GM19324 (cell line): ENCODE measurements around the gene CHSY1.

Source experiments
- ATAC-seq: cut with Tn5 transposase; IDR thresholded peaks from one replicate; pipeline ENCODE4 v1.9.1; 2021; ENCODE audit warnings: mild to moderate bottlenecking, moderate library complexity; ENCODE audit not compliant: unreplicated experiment, low FRiP score

Gene CHSY1

DNA sequence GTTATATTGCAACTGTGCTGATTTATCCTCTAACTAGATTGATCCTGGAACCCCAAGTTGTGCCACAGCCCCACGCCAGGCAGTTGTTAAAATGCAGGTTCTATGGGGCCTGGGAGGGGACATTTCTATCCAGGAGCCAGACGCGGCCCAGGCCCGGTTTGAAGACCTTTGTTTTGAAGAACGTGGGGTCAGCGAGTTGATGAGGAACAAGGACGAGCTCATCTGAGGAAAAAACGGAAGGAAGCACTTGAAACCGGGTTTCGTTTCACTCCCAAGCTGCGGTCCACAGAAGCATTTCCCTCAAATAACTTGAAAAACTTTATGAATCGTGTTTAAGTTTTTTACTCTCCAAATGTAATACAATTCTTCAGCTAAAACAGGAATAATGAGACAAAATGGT is 76.4 kb downstream of the CHSY1 start:
- ATAC-seq: no peak

DNA sequence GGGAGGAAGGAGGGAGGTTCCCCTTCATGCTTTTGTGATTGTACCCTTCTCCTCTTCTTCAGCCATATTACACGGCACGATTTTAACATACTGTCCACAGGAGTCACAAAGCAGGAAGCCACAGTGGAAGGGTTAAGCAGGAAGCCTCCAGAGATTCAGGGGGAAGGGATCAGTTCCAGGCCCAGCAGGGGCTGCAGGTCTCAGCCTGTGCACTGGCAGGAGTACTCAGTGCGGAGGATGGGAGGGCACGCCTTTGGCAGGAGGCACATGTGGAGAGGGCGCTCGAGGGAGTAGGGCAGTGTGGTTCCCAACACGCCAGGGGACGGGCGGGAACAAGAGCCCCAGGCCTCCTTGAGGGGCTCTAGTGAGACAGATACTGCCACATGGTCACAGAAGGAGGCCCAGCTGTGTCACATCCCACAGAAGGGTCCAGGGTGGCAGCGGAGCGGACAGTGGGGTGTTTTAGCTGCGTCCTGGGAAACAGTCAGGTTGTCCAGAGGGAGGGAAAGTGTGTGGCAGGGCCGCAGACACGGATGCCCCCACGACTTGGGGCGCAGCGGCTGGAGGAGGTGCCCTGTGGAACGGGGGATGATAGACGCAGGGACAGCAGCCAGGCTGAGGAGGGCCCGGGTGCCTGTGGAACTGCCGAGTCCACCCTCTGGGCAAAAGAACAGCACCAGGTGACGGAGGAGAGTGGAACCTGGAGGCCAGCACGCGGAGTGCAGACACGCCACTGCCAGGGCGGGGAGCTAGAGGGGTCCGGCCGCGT is 77.5 kb downstream of the CHSY1 start:
- no peak for ATAC-seq

DNA sequence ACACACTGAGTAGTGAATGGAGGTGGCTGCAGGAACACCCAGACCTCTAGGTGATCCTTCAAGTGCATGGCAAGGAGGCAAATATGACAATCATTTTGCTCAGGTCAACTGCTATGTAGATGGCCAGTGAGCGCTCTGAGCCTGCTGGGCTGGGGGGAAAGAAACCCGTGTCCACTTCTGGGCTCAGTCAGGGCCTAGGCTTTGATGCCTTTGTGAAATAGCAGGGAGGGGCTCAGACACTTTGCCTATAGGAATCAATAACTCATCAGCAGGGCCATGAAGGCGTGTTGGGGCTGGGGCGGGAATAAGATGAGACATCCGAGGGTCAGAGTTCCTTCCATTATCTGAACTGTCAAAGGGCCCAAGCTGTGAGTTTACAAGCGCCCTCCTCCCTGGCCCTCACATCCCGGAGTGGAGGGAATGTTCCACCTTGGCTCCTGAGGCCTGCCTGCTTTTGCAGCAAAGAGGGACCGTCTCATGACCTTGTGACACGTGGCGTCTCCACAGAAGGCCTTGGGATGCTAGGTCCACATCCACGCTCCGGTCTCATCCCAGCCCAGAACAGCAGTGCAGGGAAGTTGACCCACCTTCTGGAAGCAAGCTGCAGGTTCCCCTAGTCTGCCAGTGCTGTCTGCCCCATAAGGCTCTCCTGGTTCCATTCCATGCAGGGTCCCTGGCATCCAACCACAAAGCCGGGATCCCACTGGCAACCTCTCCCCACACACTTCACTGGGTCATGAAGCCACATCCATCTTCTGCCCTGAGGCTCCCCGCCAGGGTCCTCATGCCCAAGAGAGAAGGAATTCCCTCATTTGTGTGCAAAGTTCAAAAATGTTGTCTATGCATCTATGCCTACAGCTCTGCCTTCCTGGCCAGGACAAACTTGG is 78.4 kb downstream of the CHSY1 start:
- no peak for ATAC-seq

DNA sequence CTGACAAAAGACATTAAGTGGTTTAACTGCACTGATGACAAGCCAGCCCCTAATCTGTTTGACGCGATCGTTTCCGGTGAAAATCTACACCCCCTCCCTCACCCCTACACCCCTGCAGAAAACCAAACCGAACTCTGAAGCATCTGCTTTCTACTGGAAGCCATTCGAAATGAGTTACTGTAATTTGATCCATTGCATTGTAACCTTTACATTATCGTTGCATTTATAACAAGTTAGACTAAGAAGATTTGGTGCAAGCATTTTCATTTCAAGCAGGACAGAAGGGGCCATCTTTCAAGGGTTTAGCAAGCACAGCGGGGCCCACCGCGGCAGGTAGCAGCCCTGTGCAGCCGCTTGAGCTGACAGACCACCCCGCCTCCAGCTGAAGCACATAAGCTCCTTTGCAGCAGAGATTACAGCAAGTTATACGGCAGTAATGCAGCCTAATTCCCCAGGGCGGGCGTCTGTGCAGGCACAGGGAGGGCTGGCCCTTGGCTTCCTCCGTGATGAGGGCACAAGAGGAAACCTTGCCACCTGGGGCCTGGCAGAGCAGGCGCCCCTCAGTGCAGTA is 79.3 kb downstream of the CHSY1 start:
- ATAC-seq: no peak

- no peak for ATAC-seq
Observed at GRCh38 chr15:101171954-101172353, 79.9 kb downstream of the CHSY1 start.

- no peak for ATAC-seq
Observed at GRCh38 chr15:101170568-101171350, 81.1 kb downstream of the CHSY1 start.

DNA sequence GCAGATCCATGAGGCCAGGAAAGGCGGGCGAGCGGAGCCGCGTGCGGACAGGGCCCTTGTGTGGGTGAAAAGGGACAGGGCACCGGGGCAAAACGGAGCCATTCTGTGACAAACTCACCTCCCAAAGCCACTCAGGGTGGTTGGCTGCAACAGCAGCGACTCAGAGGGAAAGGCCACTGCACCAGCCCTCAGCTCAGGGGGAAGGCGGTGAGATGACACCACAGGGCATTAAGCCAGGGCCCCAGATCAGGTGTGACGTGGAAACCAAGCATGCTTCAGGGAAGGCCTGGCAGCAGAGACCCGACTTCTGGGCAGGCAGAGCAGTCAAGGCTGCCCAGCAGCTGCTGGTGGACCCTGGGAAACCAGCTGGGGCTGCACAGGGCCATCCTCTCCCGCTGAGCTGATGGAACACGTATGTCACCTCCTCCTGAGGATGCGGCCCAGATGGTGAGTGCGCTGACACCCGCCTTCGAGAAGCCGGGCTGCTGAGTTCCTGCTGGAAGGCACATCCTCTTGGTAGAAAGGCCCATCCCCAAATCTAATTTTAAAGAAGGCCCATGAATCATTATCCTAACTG is 82.3 kb downstream of the CHSY1 start:
- no peak for ATAC-seq

DNA sequence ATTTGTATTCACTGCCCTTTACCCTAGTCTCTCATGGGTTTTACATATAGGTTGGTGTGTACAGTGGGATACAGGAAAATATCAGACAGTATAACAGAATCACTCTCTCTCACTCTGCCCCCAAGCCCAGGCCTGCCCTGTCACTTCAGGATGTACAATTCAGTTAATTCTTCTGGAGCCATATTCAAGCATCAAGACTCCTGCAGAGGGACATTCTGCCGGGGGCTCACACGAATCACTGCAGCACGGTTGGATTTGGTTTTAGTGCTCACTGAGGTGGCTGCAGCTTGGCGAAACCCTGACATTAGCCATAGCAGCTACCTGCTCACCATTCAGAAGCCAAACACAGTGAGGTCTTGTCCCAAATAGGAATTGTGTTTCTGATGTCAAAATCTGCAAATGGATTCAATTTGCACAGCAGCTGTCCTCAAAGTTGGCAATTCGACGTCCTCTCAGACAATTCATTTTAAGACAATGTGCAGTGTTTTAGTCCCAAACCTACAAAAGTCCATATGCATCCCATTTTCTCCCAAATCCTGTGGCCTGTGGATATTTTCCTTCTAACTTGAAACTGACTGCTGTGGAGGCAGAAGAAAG is 82.9 kb downstream of the CHSY1 start:
- ATAC-seq: no peak

DNA sequence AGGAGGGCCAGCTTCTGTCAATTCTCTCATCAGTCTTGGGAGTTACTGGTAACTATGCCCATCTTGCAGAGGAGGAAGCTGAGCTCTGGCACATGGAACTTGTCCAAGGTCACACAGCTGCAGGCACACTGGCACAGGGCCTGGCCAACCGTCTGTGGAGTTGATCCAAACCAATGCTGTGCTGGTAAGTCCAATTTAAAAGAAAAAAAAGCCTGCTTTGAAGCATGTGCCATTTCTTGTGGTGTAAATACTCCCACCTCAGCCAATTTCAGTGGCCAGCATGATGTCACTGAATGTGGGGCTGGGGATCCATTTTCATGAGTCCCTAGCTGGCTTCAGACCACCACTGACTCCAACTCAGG is 83.4 kb downstream of the CHSY1 start:
- ATAC-seq: no peak

GRCh38 chr15:101167753-101168462 is 83.9 kb downstream of the CHSY1 start:
- ATAC-seq: no peak

DNA sequence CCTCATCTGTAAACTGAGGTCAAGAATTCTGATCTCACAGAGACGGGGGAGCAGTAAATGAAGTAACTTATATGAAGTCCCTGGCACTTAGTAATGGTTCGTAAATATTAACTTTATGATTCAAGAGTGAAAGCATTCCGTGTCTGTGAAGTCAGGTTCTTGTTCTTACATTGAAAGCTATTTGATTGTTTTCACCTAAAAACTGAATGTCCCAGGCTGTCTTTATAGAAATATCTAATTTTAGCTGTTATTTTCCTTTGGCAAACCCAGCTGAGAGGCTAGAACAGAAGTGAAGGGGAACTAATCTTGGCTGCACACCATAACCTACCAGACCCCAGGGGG is 84.5 kb downstream of the CHSY1 start:
- ATAC-seq: no peak

DNA sequence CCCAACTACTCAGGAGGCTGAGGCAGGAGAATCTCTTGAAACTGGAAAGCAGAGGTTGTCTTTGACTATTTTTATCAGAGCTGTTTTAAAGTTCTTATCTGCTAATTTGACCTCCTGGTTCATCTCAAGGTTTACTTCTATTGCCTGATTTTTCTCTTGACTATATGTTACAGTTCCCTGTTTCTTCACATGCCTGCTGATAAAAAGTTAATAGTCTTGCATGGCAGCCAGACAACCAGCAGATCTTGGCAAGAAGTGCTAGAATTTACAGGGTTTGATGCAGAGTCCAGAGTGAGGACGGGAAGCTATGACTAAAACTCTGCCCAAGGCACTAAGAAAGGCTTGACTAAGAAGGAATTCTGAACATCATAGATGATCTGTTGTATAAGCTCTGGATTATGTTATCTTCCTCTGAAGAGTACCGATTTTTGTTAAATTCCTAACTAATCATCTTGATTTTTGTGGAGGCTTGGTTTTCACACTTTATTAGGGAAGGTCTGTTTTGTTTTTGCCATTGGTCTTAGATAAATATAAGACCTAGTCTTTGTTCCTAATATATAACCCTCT is 85.9 kb downstream of the CHSY1 start:
- ATAC-seq: no peak

DNA sequence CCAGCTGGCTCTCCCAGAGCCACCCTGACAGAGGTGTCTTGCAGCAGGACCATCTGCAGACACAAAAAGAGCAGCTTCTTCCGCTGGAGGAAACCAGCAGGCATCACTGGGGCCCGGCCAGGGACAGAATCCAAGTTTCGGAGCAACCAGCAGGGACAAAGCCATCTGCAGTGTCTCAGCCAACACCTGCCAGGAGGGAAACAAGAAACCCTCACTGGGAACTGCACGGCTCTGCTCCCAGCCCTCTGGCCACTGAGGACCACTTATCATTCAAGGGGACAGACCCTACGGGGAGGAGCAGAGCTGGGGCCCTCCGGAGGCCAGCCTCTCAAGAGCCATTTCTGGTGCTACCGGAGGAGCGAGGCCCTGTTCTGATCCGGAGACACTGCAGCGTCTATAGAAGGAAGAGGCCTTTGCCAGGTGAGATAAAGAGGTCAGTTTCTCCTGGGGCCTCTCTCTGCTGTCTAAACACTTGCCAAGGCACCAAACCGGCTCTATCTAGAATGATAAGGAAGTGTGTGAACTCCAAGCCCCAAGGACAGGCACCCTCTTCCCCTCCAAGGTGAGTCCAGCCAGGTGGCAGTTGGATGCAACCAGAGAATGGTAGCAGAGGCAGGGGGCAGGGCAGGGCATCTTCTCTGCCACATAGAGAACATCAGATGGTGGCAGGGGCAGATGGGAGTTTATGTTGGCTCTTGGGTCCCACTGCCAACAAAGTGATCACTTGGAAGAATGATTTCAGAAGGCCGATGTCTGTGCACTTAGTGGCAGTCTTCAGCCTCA is 89.0 kb downstream of the CHSY1 start:
- no peak for ATAC-seq

DNA sequence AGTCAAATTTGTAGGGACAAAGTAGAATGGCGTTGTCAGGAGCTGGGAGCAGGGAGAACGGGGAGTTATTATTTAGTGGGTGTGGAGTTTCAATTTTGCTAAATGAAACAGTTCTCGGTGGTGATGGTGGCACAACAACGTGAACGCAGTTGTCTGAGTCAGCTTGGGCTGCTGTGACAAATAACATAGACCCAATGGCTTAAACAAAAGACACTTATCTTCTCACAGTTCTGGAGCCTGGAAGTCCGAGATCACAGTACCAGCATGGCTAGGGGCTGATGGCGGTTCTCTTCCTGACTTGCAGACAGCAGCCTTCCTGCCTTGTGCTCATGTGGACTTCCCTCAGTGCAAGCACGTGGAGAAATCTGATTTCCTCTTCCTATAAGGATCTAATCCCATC is 90.2 kb downstream of the CHSY1 start:
- no peak for ATAC-seq

GRCh38 chr15:101159936-101160815 is 91.7 kb downstream of the CHSY1 start:
- no peak for ATAC-seq

DNA sequence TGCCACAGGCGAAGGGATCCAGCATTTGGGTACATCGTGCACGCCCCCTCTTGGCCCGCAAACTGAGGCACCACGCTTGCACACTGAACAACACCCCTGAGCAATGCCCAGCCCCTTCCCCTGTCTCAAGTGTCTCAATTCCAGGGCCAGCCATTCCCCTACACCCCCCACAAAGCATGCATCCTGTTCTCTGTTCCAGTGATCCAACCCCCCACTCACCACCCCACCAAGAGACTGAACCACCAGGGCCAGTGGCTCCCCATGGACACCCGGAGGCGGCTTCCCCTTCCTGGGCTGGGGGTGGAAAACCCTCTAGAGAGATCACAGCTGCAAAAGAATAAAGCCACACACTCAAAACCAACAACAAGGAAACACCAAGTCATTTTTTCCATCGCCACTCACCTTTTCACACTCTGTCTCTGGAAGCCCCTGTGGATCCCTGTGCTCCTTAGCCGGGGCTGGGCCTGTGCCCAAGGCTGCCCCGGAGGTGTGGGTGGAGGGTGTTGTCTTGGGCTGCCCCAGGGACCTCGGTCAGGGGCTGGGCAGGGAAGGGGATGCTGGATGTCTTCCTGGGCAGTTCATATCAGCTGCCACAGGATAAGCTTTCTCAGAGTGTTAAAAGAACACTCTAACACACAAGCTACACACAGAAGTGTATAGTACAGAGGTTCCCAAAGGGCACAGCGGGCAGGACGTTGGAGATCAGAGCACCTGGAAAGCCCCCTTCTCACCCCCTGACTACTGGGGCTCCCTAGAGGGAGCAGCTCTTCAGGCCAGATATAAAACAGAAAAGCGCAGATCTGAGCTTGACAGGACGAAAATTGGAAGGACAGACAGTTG is 92.5 kb downstream of the CHSY1 start:
- no peak for ATAC-seq
